ENCODE measurements around the gene INSR. TPM values are rescaled to one million over a fixed set of nuclear protein-coding genes. Genes with fewer than 3 reads are reported as not detected.

INSR gene
- total and polyA plus RNA-seq, 2 of the 8 experiments (the other 6 are each of a cell fraction or from before 2014, with no cell fraction given): 13.1 to 48.7 TPM

- no peak overlapping the region for H2BK120ac ChIP-seq (replicated peaks; ENCODE audit: low read depth, low read length)
- H3K27ac ChIP-seq (ENCODE audit: low read depth, low read length): peak overlapping the region; percentile 87
- peak overlapping the region; percentile 69 to 76 for H3K4me2 ChIP-seq (ENCODE audit: insufficient read depth in 1 of 2, low read depth in 2 of 2, low read length in 2 of 2)
- FAIRE-seq (no peak), DNase-seq (ENCODE audit: low read depth in 1 of 2, low spot score in 2 of 2) (peak; percentile 88 to 96)
- H3K56ac ChIP-seq (replicated peaks; ENCODE audit: insufficient read length, low read depth, low read length): peak overlapping the region; percentile 74
- H4K20me1 ChIP-seq (replicated peaks in 1 of 2; ENCODE audit: control insufficient read depth in 1 of 2, insufficient read depth in 2 of 2, low read length in 2 of 2): no peaks in the 10 kb centered on the region
- no peak overlapping the region for H2AFZ ChIP-seq (ENCODE audit: low read length)
- H3K79me1 ChIP-seq (ENCODE audit: low read depth, low read length): no peaks in the 10 kb centered on the region
- H3K18ac ChIP-seq (ENCODE audit: extremely low read depth, low read length): peak overlapping the region; percentile 93
- peak overlapping the region; percentile 96; the same call in 1 of the 2 replicates for H4K8ac ChIP-seq (ENCODE audit: extremely low read depth, insufficient read depth, low read length)
- H3K36me3 ChIP-seq (ENCODE audit: control insufficient read depth in 2 of 4, insufficient read depth in 4 of 4, low read length in 3 of 4): peaks cover 0 to 4% (median 1%) of the 10 kb centered on the region in 4 experiments; a peak in 1 of 8 replicates
- peaks cover 0 to 4% (median 0%) of the 10 kb centered on the region in 4 experiments; a peak in 1 of 7 replicates for H3K4me1 ChIP-seq (replicated peaks in 1 of 4; ENCODE audit: control insufficient read depth in 3 of 4, insufficient read depth in 4 of 4, low read length in 3 of 4)
- H3K14ac ChIP-seq (ENCODE audit: insufficient read length): no peak overlapping the region
- H3K27me3 ChIP-seq (replicated peaks in 1 of 4; ENCODE audit: control insufficient read depth in 3 of 4, extremely low read depth in 1 of 4, insufficient read depth in 3 of 4, low read length in 3 of 4): no peaks in the 10 kb centered on the region
- peak overlapping the region; percentile 92; the same call in 1 of the 2 replicates for H2BK15ac ChIP-seq (ENCODE audit: low read length)
- no peak overlapping the region for H2AK5ac ChIP-seq (ENCODE audit: low read depth, low read length)
- H4K5ac ChIP-seq (ENCODE audit: insufficient read length, low read depth, low read length): peak overlapping the region; percentile 98
- 2% methylated on average over 65 of the region's 78 CpGs; no CpG with 5 or more reads in 1 of the 2 experiments for WGBS, 2 experiments (ENCODE audit: extremely low coverage in 1 of 2, insufficient coverage in 1 of 2, insufficient read length in 1 of 2, insufficient replicate concordance in 2 of 2, low coverage in 1 of 2, low lambda C conversion rate in 2 of 2, missing lambda C conversion rate in 1 of 2)
- H4K91ac ChIP-seq (replicated peaks; ENCODE audit: insufficient read length, low read length): peak overlapping the region; percentile 97
- H3K23ac ChIP-seq (ENCODE audit: insufficient read length): no peak overlapping the region
- peak overlapping the region; percentile 51 to 75 (median 70) for H3K4me3 ChIP-seq (ENCODE audit: extremely low read depth in 1 of 4, insufficient read depth in 2 of 4, low read depth in 3 of 4, low read length in 4 of 4)
- H3K23me2 ChIP-seq (ENCODE audit: low read depth, low read length): peaks cover 4% of the 10 kb centered on the region; the same call in 1 of the 2 replicates
- no peaks in the 10 kb centered on the region for H3K79me2 ChIP-seq (ENCODE audit: control insufficient read depth in 1 of 2, insufficient read depth in 2 of 2, low read length in 2 of 2)
- H3K4ac ChIP-seq (replicated peaks; ENCODE audit: insufficient read length, low read depth, low read length): no peak overlapping the region
- H2BK12ac ChIP-seq (ENCODE audit: low read depth, low read length): 0 out of 2 replicates have a peak overlapping the region, but pooled peaks have one; percentile 17
- no peak overlapping the region for H2BK20ac ChIP-seq (ENCODE audit: low read length)
- H3K9ac ChIP-seq (replicated peaks in 1 of 4; ENCODE audit: extremely low read depth in 1 of 4, low read depth in 3 of 4, low read length in 3 of 4): peak overlapping the region; percentile 77 to 92 (median 86)
- peak overlapping the region; percentile 97 for H2BK5ac ChIP-seq (ENCODE audit: low read depth, low read length)
- ChIA-PET POLR2A (ENCODE audit: partially characterized antibody) (interaction anchor here (0.6 to 2.6 kb wide), 6 partner anchors 10 to 567 kb away, joined by 3 to 8 read pairs (median 6); partner anchors contain the start of gene ZNF557), CTCF (ENCODE audit: partially characterized antibody) (interaction anchor here (1.0 to 5.8 kb wide), 5 partner anchors 11 to 254 kb away, joined by 4 to 52 read pairs (median 9); partner anchors contain the start of gene ARHGEF18)
- H3K9me3 ChIP-seq (ENCODE audit: insufficient read depth in 2 of 2, low read depth in 1 of 2, low read length in 1 of 2): peaks cover 7 to 10% of the 10 kb centered on the region in 2 experiments
- no peak for TF ChIP-seq USF2 (IDR thresholded peaks at IDR 0.05; ENCODE audit: low read length)
- no peak; a peak in 1 of 4 replicates for TF ChIP-seq SIN3A (conservative IDR thresholded peaks at IDR 0.05 in 1 of 2, IDR thresholded peaks at IDR 0.05 in 1 of 2; ENCODE audit: low read depth in 1 of 2, low read length in 2 of 2)
- no peak for TF ChIP-seq EP300 (IDR thresholded peaks at IDR 0.05; ENCODE audit: borderline replicate concordance in 1 of 2, low read depth in 2 of 2, low read length in 2 of 2)
- no peak for TF ChIP-seq SP2 (IDR thresholded peaks at IDR 0.05; ENCODE audit: low read length)
- TF ChIP-seq BRCA1 (IDR thresholded peaks at IDR 0.05; ENCODE audit: low read depth, low read length): no peak
- no peak for TF ChIP-seq CHD2 (IDR thresholded peaks at IDR 0.05; ENCODE audit: low read length)
- no peak for TF ChIP-seq POU5F1 (IDR thresholded peaks at IDR 0.05; ENCODE audit: low read depth, low read length)
- TF ChIP-seq RXRA (IDR thresholded peaks at IDR 0.05; ENCODE audit: insufficient read depth, low read depth, low read length): no peak
- no peak for TF ChIP-seq FOSL1 (IDR thresholded peaks at IDR 0.05; ENCODE audit: insufficient read depth, low read depth, low read length)
These were observed 195.3 kb downstream of the INSR start for GRCh38 chr19:7098701-7099596.

Measured in H1 (cell line).